GM12878 (cell line): ENCODE measurements around the gene CSNK1G1. TPM values are rescaled to one million over a fixed set of nuclear protein-coding genes. Genes with fewer than 3 reads are reported as not detected.
A peak's percentile ranks its signal among the peaks of the same experiment; 100 is the strongest.

Experiments used
- ASH2L ChIP-seq: fragments of 300-600, 200-600 bp; sonication (generic); IDR thresholded peaks from 2 replicates; pipeline ENCODE4 v1.6.1; 2017; ENCODE audit warnings: low read depth, mild to moderate bottlenecking, borderline replicate concordance
- BCL11A ChIP-seq: IDR thresholded peaks from 2 replicates; pipeline ENCODE4 v1.6.1; 2011; ENCODE audit warnings: low read depth, low read length
- BMI1 ChIP-seq: fragments of 450-650 bp; IDR thresholded peaks from 2 replicates; pipeline ENCODE4 v1.6.1; 2016; ENCODE audit warnings: mild to moderate bottlenecking, moderate library complexity, borderline replicate concordance
- CBX5 ChIP-seq: sonication (generic); IDR thresholded peaks from 2 replicates; pipeline ENCODE4 v1.6.1; 2016; ENCODE audit warnings: low read depth, moderate library complexity, mild to moderate bottlenecking, inconsistent platforms
- E2F4 ChIP-seq: IDR thresholded peaks from 2 replicates; pipeline ENCODE4 v1.6.1; 2012; ENCODE audit warnings: low read depth, low read length, improper control_type of control experiment
- GABPA ChIP-seq: IDR thresholded peaks from 2 replicates; pipeline ENCODE4 v1.6.1; 2014; ENCODE audit warnings: antibody characterized with exemption, low read depth, mild to moderate bottlenecking, inconsistent platforms
- GATAD2B ChIP-seq: fragments of 450-650 bp; conservative IDR thresholded peaks from 2 replicates; pipeline ENCODE4 v1.6.1; 2017; ENCODE audit warnings: low read depth, mild to moderate bottlenecking, moderate library complexity
- IKZF1 ChIP-seq: fragments of 450-650 bp; conservative IDR thresholded peaks from 2 replicates; pipeline ENCODE4 v1.6.1; 2017; ENCODE audit warnings: antibody characterized with exemption, mild to moderate bottlenecking
- JUND ChIP-seq: IDR thresholded peaks from 2 replicates; pipeline ENCODE4 v1.6.1; 2012; ENCODE audit warnings: low read depth, mild to moderate bottlenecking, low read length, improper control_type of control experiment, moderate library complexity
- MEF2A ChIP-seq: IDR thresholded peaks from 2 replicates; pipeline ENCODE4 v1.6.1; 2011; ENCODE audit warnings: low read depth, mild to moderate bottlenecking, low read length, moderate library complexity; ENCODE audit not compliant: insufficient read depth
- NFYA ChIP-seq: IDR thresholded peaks from 2 replicates; pipeline ENCODE4 v1.6.1; 2011; ENCODE audit warnings: low read depth, mild to moderate bottlenecking, low read length, improper control_type of control experiment, borderline replicate concordance
- NFYB ChIP-seq: IDR thresholded peaks from 2 replicates; pipeline ENCODE4 v1.6.1; 2011; ENCODE audit warnings: low read depth, mild to moderate bottlenecking, low read length, improper control_type of control experiment, moderate library complexity; ENCODE audit not compliant: insufficient read depth
- NR2C2 ChIP-seq: IDR thresholded peaks from 2 replicates; pipeline ENCODE4 v1.6.1; 2011; ENCODE audit warnings: borderline replicate concordance, low read depth; ENCODE audit not compliant: control insufficient read depth, insufficient read length
- NRF1 ChIP-seq: conservative IDR thresholded peaks from 2 replicates; pipeline ENCODE4 v1.6.1; 2011; ENCODE audit warnings: mild to moderate bottlenecking, low read depth, low read length, improper control_type of control experiment
- TAF1 ChIP-seq: IDR thresholded peaks from 2 replicates; pipeline ENCODE4 v1.6.1; 2011; ENCODE audit warnings: mild to moderate bottlenecking, low read depth, low read length, borderline replicate concordance
- ZBTB40 ChIP-seq: fragments of 450-650 bp; IDR thresholded peaks from 2 replicates; pipeline ENCODE4 v1.6.1; 2016; ENCODE audit warnings: mild to moderate bottlenecking, moderate library complexity, borderline replicate concordance
- polyA plus RNA-seq, 11 experiments: library from polyadenylated mRNA; depleted of rRNA in 4 of 11; unstranded in 6 of 11; stranded (reverse) in 5 of 11; fragments of >200 nt; fragmentation: Nextera tagmentation in 4 of 11; fragmentation: Illumina TruSeq in 1 of 11; extraction: Ambion mirVana in 4 of 11; extraction: Trizol in 1 of 11; gene quantifications; 1 replicate in 1 of 11; 2 replicates in 10 of 11; pipeline versions ENCODE4 v1.2.1 to v1.2.3, GENCODE V29; 2011 to 2016; ENCODE audit warnings: inconsistent platforms in 2 of 11, missing spikeins in 2 of 11, low read depth in 1 of 11
- total RNA-seq, 4 experiments: library from RNA; depleted of rRNA in 3 of 4; stranded (reverse); fragments of >200 nt in 3 of 4; fragmentation: Illumina TruSeq in 1 of 4; extraction: Trizol in 1 of 4; gene quantifications; 2 replicates each; pipeline versions ENCODE4 v1.2.1 to v1.2.3, GENCODE V29; 2013 to 2021
- TF ChIP-seq, protein P1 (sequence below): fragments of 150-350 bp; IDR thresholded peaks from 2 replicates; pipeline ENCODE4 v1.6.1; 2014; ENCODE audit warnings: mild to moderate bottlenecking, low read depth, low read length
- TF ChIP-seq, protein P2 (sequence below): fragments of 450-650 bp; IDR thresholded peaks from 2 replicates; pipeline ENCODE4 v1.6.1; 2017; ENCODE audit warnings: mild to moderate bottlenecking, moderate library complexity

The CSNK1G1 gene
- total and polyA plus RNA-seq, 10 of the 15 experiments (the other 5 are each of a cell fraction or from before 2014, with no cell fraction given) = 6.1 to 23.4 (median 15.3) TPM

DNA sequence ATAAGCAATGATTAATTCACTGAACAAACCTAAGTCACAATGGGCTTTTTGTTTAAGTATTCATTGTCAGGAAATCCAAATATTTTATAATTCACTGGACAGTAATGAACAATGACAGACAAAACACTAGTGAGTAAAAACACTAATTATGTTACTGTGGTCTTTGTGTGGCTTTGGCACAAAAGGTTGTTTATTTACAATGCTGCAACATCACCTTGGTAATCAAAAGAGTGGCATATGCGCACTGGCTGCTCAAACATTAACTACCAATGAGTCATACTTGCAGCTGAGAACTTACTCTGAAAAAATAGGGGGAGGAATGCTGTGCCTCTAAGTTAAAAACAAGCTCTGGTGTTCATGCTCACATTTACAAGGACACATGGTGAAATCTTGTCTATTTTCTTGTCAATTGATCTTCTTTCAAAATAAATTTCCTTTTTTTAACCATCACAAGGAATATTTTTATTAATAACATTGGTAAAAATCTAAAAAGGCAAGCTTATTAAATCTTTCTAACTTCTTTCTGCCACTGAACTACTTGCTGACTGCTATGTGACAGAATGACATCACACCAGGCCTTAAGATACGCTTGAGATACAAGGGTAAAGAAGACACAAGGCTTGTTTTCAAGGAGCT, 107.9 kb downstream of the CSNK1G1 start (continued):
- TF ChIP-seq NFYA (no peak), NR2C2 (no peak), TAF1 (no peak), E2F4 (no peak), ZBTB40 (peak; percentile 26; the same call in 1 of the 2 replicates), BMI1 (peak; percentile 87), ASH2L (no peak), BCL11A (peak; percentile 89), CBX5 (no peak), GABPA (no peak), IKZF1 (peak; percentile 68; the same call in 1 of the 2 replicates), NRF1 (0 out of 2 replicates have a peak, but pooled peaks have one; percentile 28), MEF2A (no peak), GATAD2B (no peak), NFYB (no peak), JUND (peak; percentile 89)
- TF ChIP-seq, protein P1, sequence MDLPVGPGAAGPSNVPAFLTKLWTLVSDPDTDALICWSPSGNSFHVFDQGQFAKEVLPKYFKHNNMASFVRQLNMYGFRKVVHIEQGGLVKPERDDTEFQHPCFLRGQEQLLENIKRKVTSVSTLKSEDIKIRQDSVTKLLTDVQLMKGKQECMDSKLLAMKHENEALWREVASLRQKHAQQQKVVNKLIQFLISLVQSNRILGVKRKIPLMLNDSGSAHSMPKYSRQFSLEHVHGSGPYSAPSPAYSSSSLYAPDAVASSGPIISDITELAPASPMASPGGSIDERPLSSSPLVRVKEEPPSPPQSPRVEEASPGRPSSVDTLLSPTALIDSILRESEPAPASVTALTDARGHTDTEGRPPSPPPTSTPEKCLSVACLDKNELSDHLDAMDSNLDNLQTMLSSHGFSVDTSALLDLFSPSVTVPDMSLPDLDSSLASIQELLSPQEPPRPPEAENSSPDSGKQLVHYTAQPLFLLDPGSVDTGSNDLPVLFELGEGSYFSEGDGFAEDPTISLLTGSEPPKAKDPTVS = no peak
- TF ChIP-seq, protein P2, sequence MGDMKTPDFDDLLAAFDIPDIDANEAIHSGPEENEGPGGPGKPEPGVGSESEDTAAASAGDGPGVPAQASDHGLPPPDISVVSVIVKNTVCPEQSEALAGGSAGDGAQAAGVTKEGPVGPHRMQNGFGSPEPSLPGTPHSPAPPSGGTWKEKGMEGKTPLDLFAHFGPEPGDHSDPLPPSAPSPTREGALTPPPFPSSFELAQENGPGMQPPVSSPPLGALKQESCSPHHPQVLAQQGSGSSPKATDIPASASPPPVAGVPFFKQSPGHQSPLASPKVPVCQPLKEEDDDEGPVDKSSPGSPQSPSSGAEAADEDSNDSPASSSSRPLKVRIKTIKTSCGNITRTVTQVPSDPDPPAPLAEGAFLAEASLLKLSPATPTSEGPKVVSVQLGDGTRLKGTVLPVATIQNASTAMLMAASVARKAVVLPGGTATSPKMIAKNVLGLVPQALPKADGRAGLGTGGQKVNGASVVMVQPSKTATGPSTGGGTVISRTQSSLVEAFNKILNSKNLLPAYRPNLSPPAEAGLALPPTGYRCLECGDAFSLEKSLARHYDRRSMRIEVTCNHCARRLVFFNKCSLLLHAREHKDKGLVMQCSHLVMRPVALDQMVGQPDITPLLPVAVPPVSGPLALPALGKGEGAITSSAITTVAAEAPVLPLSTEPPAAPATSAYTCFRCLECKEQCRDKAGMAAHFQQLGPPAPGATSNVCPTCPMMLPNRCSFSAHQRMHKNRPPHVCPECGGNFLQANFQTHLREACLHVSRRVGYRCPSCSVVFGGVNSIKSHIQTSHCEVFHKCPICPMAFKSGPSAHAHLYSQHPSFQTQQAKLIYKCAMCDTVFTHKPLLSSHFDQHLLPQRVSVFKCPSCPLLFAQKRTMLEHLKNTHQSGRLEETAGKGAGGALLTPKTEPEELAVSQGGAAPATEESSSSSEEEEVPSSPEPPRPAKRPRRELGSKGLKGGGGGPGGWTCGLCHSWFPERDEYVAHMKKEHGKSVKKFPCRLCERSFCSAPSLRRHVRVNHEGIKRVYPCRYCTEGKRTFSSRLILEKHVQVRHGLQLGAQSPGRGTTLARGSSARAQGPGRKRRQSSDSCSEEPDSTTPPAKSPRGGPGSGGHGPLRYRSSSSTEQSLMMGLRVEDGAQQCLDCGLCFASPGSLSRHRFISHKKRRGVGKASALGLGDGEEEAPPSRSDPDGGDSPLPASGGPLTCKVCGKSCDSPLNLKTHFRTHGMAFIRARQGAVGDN = no peak
